GM23338 (cell line): Measurements from ENCODE around the gene MRTFA. TPM values are rescaled to one million over a fixed set of nuclear protein-coding genes. Genes with fewer than 3 reads are reported as not detected.

Source experiments
- ATAC-seq: fragments of 200-7000 bp; cut with Tn5 transposase; 3 replicates; pipeline ENCODE4 v1.9.1; 2020
- DNase-seq: peaks from one replicate; pipeline ENCODE4 v3.0.0-alpha.2; 2015; ENCODE audit warnings: low spot score
- H2AFZ ChIP-seq: fragments of 200-600 bp; sonication (generic); 2 replicates; pipeline ENCODE4 v1.8.0; 2016; ENCODE audit warnings: antibody characterized with exemption, mild to moderate bottlenecking, moderate library complexity
- H3F3A ChIP-seq: fragments of 200-600 bp; sonication (generic); replicated peaks from 2 replicates; pipeline ENCODE4 v1.8.0; 2017; ENCODE audit warnings: antibody characterized with exemption, mixed run types, low read depth
- H3K27ac ChIP-seq: fragments of 200-600 bp; sonication (generic); 2 replicates; pipeline ENCODE4 v1.6.1; 2016; ENCODE audit warnings: low read depth
- H3K27me3 ChIP-seq: fragments of 200-600 bp; sonication (generic); 2 replicates; pipeline ENCODE4 v1.8.0; 2016; ENCODE audit warnings: mild to moderate bottlenecking, mixed run types, moderate library complexity; ENCODE audit not compliant: insufficient read depth
- H3K36me3 ChIP-seq: fragments of 200-600 bp; sonication (generic); 2 replicates; pipeline ENCODE4 v1.8.0; 2016; ENCODE audit warnings: mild to moderate bottlenecking; ENCODE audit not compliant: insufficient read depth
- H3K4me1 ChIP-seq: fragments of 200-600 bp; sonication (generic); 2 replicates; pipeline ENCODE4 v1.8.0; 2016; ENCODE audit warnings: mild to moderate bottlenecking, moderate library complexity; ENCODE audit not compliant: insufficient read depth
- H3K4me2 ChIP-seq: fragments of 200-600 bp; sonication (generic); 2 replicates; pipeline ENCODE4 v1.7.1; 2017; ENCODE audit warnings: mixed run types
- H3K4me3 ChIP-seq: fragments of 200-600 bp; sonication (generic); 2 replicates; pipeline ENCODE4 v1.6.1; 2016; ENCODE audit warnings: mixed run types
- H3K79me2 ChIP-seq: fragments of 200-600 bp; sonication (generic); replicated peaks from 2 replicates; pipeline ENCODE4 v1.8.0; 2017; ENCODE audit warnings: mild to moderate bottlenecking; ENCODE audit not compliant: insufficient read depth
- H3K9me2 ChIP-seq: fragments of 200-600 bp; sonication (generic); 2 replicates; pipeline ENCODE4 v1.8.0; 2017; ENCODE audit not compliant: insufficient read depth
- H4K20me1 ChIP-seq: fragments of 200-600 bp; sonication (generic); replicated peaks from 2 replicates; pipeline ENCODE4 v1.8.0; 2017; ENCODE audit warnings: mild to moderate bottlenecking; ENCODE audit not compliant: insufficient read depth
- H3K27ac Mint-ChIP-seq: 2 replicates; pipeline ENCODE4 v1.8.0; 2020; ENCODE audit warnings: inconsistent platforms, mild to moderate bottlenecking, moderate library complexity, mixed read lengths
- H3K27me3 Mint-ChIP-seq: 3 replicates; pipeline ENCODE4 v1.8.0; 2022; ENCODE audit warnings: low read depth, mild to moderate bottlenecking, moderate library complexity, mixed read lengths, inconsistent platforms; ENCODE audit not compliant: insufficient read depth, poor library complexity
- H3K36me3 Mint-ChIP-seq: 3 replicates; pipeline ENCODE4 v1.8.0; 2021; ENCODE audit warnings: low read depth, mild to moderate bottlenecking, inconsistent platforms, moderate library complexity, mixed read lengths
- H3K4me1 Mint-ChIP-seq: 3 replicates; pipeline ENCODE4 v1.8.0; 2020; ENCODE audit warnings: mild to moderate bottlenecking, inconsistent platforms, mixed read lengths
- H3K4me3 Mint-ChIP-seq: 3 replicates; pipeline ENCODE4 v1.8.0; 2021; ENCODE audit warnings: moderate library complexity, mild to moderate bottlenecking, inconsistent platforms, mixed read lengths
- H3K9me3 Mint-ChIP-seq: 3 replicates; pipeline ENCODE4 v1.8.0; 2020; ENCODE audit warnings: moderate library complexity, mild to moderate bottlenecking, inconsistent platforms, mixed read lengths
- CTCF ChIP-seq, 2 experiments: fragments of 200-600 bp in 1 of 2; sonication (generic) in 1 of 2; conservative IDR thresholded peaks; 2 replicates each; pipeline versions ENCODE4 v1.5.1 to v1.6.1; 2016 to 2017; ENCODE audit warnings: antibody characterized with exemption in 2 of 2, low read depth in 2 of 2, mild to moderate bottlenecking in 2 of 2, moderate library complexity in 1 of 2
- ETS1 ChIP-seq: IDR thresholded peaks from 2 replicates; pipeline ENCODE4 v1.6.1; 2016; ENCODE audit warnings: antibody characterized with exemption
- EZH2 ChIP-seq: fragments of 200-600 bp; sonication (generic); IDR thresholded peaks from one replicate; pipeline ENCODE4 v1.8.0; 2017; ENCODE audit warnings: antibody characterized with exemption, mild to moderate bottlenecking, low read depth; ENCODE audit not compliant: unreplicated experiment
- EZH2phosphoT487 ChIP-seq: fragments of 200-600 bp; sonication (generic); IDR thresholded peaks from one replicate; pipeline ENCODE4 v1.8.1; 2018; ENCODE audit warnings: antibody characterized with exemption; ENCODE audit not compliant: unreplicated experiment
- ZNF114 ChIP-seq: fragments of 250-450 bp; sonication (Bioruptor Pico); IDR thresholded peaks from 2 replicates; pipeline ENCODE4 v1.5.0; 2020; ENCODE audit warnings: mild to moderate bottlenecking, moderate library complexity
- ZNF331 ChIP-seq: fragments of 250-450 bp; sonication (Bioruptor Pico); IDR thresholded peaks from 2 replicates; pipeline ENCODE4 v1.5.0; 2020; ENCODE audit warnings: low read depth, mild to moderate bottlenecking, moderate library complexity
- ZNF462 ChIP-seq: fragments of 250-450 bp; sonication (Bioruptor Pico); IDR thresholded peaks from 2 replicates; pipeline ENCODE4 v1.5.0; 2020; ENCODE audit warnings: mild to moderate bottlenecking, moderate library complexity
- polyA plus RNA-seq: library from polyadenylated mRNA; unstranded; fragments of >200 nt; fragmentation: Nextera tagmentation; extraction: Ambion mirVana; gene quantifications from 2 replicates; pipeline ENCODE4 v1.2.1, GENCODE V29; 2016
- total RNA-seq: library from RNA; depleted of rRNA; stranded (reverse); fragments of >200 nt; shearing (Covaris generic); gene quantifications from 2 replicates; pipeline ENCODE4 v1.2.3, GENCODE V29; 2014
- TF ChIP-seq, protein P1 (sequence below): IDR thresholded peaks from one replicate; pipeline ENCODE4 v1.6.1; 2018; ENCODE audit warnings: antibody characterized with exemption; ENCODE audit not compliant: unreplicated experiment

The MRTFA gene
- total and polyA plus RNA-seq, 2 experiments from 2014 or later: 18.1 to 92.4 TPM

DNA sequence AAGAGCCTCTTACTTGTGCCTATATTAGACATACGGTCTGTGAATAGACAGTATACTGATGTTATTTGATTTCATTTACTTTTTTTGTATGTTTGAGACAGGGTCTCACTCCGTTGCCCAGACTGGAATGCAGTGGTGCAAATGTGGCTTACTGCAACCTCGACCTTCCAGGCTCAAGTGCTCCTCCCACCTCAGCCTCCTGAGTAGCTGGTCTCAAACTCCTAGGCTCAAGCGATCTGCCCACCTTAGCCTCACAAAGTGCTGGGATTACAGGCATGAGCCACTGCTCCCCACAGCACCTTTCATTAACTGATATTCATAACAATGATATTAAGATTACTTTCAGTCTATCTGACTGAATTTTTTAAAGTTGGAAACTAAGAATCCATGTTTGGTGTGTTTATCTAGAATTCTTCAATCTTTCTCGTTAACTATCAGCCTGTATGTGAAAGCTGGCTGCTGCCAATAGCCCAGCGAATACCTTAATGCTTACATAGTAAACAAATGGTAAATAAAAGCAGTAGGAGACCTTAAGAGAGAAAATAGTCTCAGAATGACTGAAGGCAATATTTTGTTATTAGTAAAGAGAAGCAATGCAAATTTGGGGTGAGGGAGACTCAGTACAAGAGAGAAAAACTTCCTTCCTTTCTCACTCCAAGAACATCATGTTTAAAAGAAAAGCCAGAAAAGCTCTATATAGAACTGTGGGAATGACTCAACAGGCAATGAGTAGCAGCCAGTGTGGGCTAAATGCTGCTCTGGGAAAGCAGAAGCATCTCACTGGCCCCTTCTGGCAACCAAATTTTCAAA is 101.9 kb downstream of the MRTFA start:
- DNase-seq: peak; percentile 27
- H3K4me1 Mint-ChIP-seq: peaks cover 31% of the 10 kb centered on the region
- no peaks in the 10 kb centered on the region for H3K36me3 ChIP-seq
- no peaks in the 10 kb centered on the region for H3K9me2 ChIP-seq
- H3K4me2 ChIP-seq: peak overlapping the region; percentile 58
- TF ChIP-seq EZH2phosphoT487 (no peak), EZH2 (no peak), ZNF114 (CRISPR knock-in tag) (no peak), CTCF (conservative IDR thresholded peaks at IDR 0.05; ENCODE audit: low read depth in 2 of 2) (no peak), ETS1 (no peak), ZNF331 (CRISPR knock-in tag) (no peak), ZNF462 (no peak)
- TF ChIP-seq, protein P1, sequence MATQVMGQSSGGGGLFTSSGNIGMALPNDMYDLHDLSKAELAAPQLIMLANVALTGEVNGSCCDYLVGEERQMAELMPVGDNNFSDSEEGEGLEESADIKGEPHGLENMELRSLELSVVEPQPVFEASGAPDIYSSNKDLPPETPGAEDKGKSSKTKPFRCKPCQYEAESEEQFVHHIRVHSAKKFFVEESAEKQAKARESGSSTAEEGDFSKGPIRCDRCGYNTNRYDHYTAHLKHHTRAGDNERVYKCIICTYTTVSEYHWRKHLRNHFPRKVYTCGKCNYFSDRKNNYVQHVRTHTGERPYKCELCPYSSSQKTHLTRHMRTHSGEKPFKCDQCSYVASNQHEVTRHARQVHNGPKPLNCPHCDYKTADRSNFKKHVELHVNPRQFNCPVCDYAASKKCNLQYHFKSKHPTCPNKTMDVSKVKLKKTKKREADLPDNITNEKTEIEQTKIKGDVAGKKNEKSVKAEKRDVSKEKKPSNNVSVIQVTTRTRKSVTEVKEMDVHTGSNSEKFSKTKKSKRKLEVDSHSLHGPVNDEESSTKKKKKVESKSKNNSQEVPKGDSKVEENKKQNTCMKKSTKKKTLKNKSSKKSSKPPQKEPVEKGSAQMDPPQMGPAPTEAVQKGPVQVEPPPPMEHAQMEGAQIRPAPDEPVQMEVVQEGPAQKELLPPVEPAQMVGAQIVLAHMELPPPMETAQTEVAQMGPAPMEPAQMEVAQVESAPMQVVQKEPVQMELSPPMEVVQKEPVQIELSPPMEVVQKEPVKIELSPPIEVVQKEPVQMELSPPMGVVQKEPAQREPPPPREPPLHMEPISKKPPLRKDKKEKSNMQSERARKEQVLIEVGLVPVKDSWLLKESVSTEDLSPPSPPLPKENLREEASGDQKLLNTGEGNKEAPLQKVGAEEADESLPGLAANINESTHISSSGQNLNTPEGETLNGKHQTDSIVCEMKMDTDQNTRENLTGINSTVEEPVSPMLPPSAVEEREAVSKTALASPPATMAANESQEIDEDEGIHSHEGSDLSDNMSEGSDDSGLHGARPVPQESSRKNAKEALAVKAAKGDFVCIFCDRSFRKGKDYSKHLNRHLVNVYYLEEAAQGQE: no peak
- peaks cover 21% of the 10 kb centered on the region for H3K9me3 Mint-ChIP-seq
- H4K20me1 ChIP-seq: no peaks in the 10 kb centered on the region
- 0 out of 2 replicates have a peak overlapping the region, but pooled peaks have one; percentile 34 for H3K4me3 ChIP-seq
- ATAC-seq: peak; percentile 82
- no peak overlapping the region for H2AFZ ChIP-seq
- H3K27ac ChIP-seq: peak overlapping the region; percentile 89
- no peaks in the 10 kb centered on the region for H3K27me3 ChIP-seq
- H3K79me2 ChIP-seq: peaks cover 37% of the 10 kb centered on the region
- H3K4me3 Mint-ChIP-seq: peak overlapping the region; percentile 20; the same call in 2 of the 3 replicates
- peaks cover 32% of the 10 kb centered on the region for H3K4me1 ChIP-seq
- H3K27me3 Mint-ChIP-seq: peaks cover 22% of the 10 kb centered on the region
- H3F3A ChIP-seq: peaks cover 6% of the 10 kb centered on the region
- H3K27ac Mint-ChIP-seq: peak overlapping the region; percentile 92
- H3K36me3 Mint-ChIP-seq: peaks cover 18% of the 10 kb centered on the region; the same call in 2 of the 3 replicates
